Fibroblast of the aortic adventitia (primary cell): ENCODE measurements around the gene CYP27A1. TPM values are rescaled to one million over a fixed set of nuclear protein-coding genes. Genes with fewer than 3 reads are reported as not detected.

ENCODE experiments used
- DNase-seq: peaks from one replicate; pipeline ENCODE4 v3.0.0-alpha.2; 2010; ENCODE audit warnings: low read depth
- H3K4me3 ChIP-seq: 2 replicates; pipeline ENCODE4 v1.5.1; 2011; ENCODE audit warnings: low read depth, mild to moderate bottlenecking, control low read depth, low read length, moderate library complexity
- CTCF ChIP-seq: IDR thresholded peaks from 2 replicates; pipeline ENCODE4 v1.5.1; 2011; ENCODE audit warnings: mild to moderate bottlenecking, low read length, control low read depth, inconsistent platforms; ENCODE audit not compliant: insufficient read depth
- total RNA-seq: library from RNA; depleted of rRNA; stranded (reverse); fragments of >200 nt; gene quantifications from 2 replicates; pipeline ENCODE4 v1.2.3, GENCODE V29; 2012; ENCODE audit warnings: low replicate concordance

The CYP27A1 gene
- total RNA-seq, 1 donor, result 10.5 TPM

- no peak overlapping the region for H3K4me3 ChIP-seq
- TF ChIP-seq CTCF, result no peak
- no peak for DNase-seq
Measured at GRCh38 chr2:218799990-218800389, 18.0 kb downstream of the CYP27A1 start.

DNA sequence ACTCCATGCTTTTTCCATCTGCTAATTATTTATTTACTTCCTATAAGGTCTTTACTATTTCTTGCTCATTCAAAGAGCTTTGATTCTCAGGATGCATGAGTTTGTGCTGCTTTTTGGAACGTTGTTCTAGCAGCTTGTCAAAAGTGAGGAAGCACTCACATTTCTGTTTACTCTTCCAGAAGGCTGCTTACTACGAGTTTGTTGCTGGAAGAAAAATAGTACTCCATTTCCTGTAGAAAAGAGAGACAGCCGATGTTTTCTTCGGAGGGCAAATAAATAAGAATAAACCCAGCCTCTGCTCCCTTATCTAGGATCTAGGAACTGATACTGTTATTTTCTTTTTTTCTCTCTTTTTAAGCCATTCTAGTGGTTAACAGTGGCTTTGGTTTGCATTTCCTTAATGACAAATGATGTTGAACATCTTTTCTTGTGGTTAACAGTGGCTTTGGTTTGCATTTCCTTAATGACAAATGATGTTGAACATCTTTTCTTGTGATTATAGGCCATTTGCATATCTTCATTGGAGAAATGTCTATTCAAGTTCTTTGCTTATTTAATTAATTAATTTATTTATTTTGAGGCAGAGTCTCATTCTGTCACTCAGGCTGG, 20.5 kb downstream of the CYP27A1 start:
- no peak for TF ChIP-seq CTCF
- H3K4me3 ChIP-seq, result no peak overlapping the region
- no peak for DNase-seq

- H3K4me3 ChIP-seq, result no peak overlapping the region
- no peak for DNase-seq
- TF ChIP-seq CTCF, result no peak
Measured at GRCh38 chr2:218804817-218805216, 22.9 kb downstream of the CYP27A1 start.

GRCh38 chr2:218805627-218806026, 23.7 kb downstream of the CYP27A1 start:
- H3K4me3 ChIP-seq, result no peak overlapping the region
- peak; percentile 49 for DNase-seq
- no peak for TF ChIP-seq CTCF

GRCh38 chr2:218806346-218806978, 24.5 kb downstream of the CYP27A1 start:
- TF ChIP-seq CTCF, result no peak
- DNase-seq, result peak; percentile 99
- H3K4me3 ChIP-seq, result no peak overlapping the region

DNA sequence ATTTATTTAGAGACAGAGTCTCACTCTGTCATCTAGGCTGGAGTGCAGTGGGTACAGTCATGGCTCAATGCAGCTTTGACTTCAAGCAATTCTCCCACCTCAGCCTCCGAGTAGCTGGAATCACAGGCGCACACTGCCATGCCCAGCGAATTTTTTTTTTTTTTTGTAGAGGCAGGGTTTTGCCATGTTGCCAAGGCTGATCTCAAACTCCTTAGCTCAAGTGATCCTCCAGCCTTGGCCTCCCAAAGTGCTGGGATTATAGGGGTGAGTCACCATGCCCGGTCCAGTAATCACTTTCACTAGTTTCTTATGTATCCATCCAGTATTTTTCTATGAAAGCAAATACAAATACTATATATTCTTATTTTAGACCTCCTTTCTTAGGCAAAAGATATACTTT, 25.7 kb downstream of the CYP27A1 start:
- no peak for TF ChIP-seq CTCF
- no peak for DNase-seq
- H3K4me3 ChIP-seq, result no peak overlapping the region
